Loucy (cell line): ENCODE measurements around the gene APLNR.

ENCODE experiments used
- H2AFZ ChIP-seq: fragments of 200-600 bp; sonication (generic); 2 replicates; pipeline ENCODE4 v1.6.0; 2016; ENCODE audit warnings: antibody characterized with exemption, mild to moderate bottlenecking, low read length, moderate library complexity
- H3F3A ChIP-seq: fragments of 200-600 bp; 2 replicates; pipeline ENCODE4 v1.6.0; 2016; ENCODE audit warnings: antibody characterized with exemption, low read depth, mild to moderate bottlenecking
- H3K27me3 ChIP-seq: fragments of 200-600 bp; sonication (generic); 2 replicates; pipeline ENCODE4 v1.6.1; 2014; ENCODE audit warnings: low read length, mild to moderate bottlenecking; ENCODE audit not compliant: insufficient read depth, poor library complexity, severe bottlenecking
- H3K36me3 ChIP-seq: fragments of 200-600 bp; sonication (generic); 2 replicates; pipeline ENCODE4 v1.6.1; 2016; ENCODE audit warnings: low read length; ENCODE audit not compliant: insufficient read depth
- H3K4me1 ChIP-seq: fragments of 200-600 bp; sonication (generic); 2 replicates; pipeline ENCODE4 v1.5.1; 2014; ENCODE audit warnings: low read length, mild to moderate bottlenecking; ENCODE audit not compliant: insufficient read depth, poor library complexity, severe bottlenecking
- H3K4me2 ChIP-seq: fragments of 200-600 bp; sonication (generic); 2 replicates; pipeline ENCODE4 v1.6.0; 2014; ENCODE audit warnings: antibody characterized with exemption, low read length, low read depth, mild to moderate bottlenecking; ENCODE audit not compliant: poor library complexity, severe bottlenecking
- H3K4me3 ChIP-seq: fragments of 200-600 bp; sonication (generic); 2 replicates; pipeline ENCODE4 v1.5.1; 2014; ENCODE audit warnings: low read length, mild to moderate bottlenecking, mixed read lengths; ENCODE audit not compliant: poor library complexity, severe bottlenecking
- H3K79me2 ChIP-seq: fragments of 200-600 bp; sonication (generic); 2 replicates; pipeline ENCODE4 v1.6.1; 2014; ENCODE audit warnings: low read length; ENCODE audit not compliant: insufficient read depth
- H3K9ac ChIP-seq: fragments of 200-600 bp; sonication (generic); 2 replicates; pipeline ENCODE4 v1.6.0; 2014; ENCODE audit warnings: mild to moderate bottlenecking, low read depth, low read length, moderate library complexity; ENCODE audit not compliant: poor library complexity, severe bottlenecking
- H3K9me2 ChIP-seq: fragments of 200-600 bp; sonication (generic); replicated peaks from 2 replicates; pipeline ENCODE4 v1.6.1; 2016; ENCODE audit warnings: low read depth, low read length, mixed read lengths
- H3K9me3 ChIP-seq: fragments of 200-600 bp; sonication (generic); 2 replicates; pipeline ENCODE4 v1.6.1; 2014; ENCODE audit warnings: mild to moderate bottlenecking, antibody characterized with exemption, low read length, low read depth; ENCODE audit not compliant: insufficient read depth
- H4K20me1 ChIP-seq: fragments of 200-600 bp; sonication (generic); 2 replicates; pipeline ENCODE4 v1.6.0; 2014; ENCODE audit warnings: antibody characterized with exemption, low read length, mild to moderate bottlenecking; ENCODE audit not compliant: insufficient read depth, poor library complexity, severe bottlenecking
- EZH2phosphoT487 ChIP-seq: fragments of 200-600 bp; IDR thresholded peaks from 2 replicates; pipeline ENCODE4 v1.6.1; 2018; ENCODE audit warnings: antibody characterized with exemption, mild to moderate bottlenecking, moderate library complexity, borderline replicate concordance
- TF ChIP-seq, protein P1 (sequence below): fragments of 200-600 bp; sonication (generic); conservative IDR thresholded peaks from 2 replicates; pipeline ENCODE4 v1.5.1; 2014; ENCODE audit warnings: mild to moderate bottlenecking, antibody characterized with exemption, low read length

APLNR gene

DNA sequence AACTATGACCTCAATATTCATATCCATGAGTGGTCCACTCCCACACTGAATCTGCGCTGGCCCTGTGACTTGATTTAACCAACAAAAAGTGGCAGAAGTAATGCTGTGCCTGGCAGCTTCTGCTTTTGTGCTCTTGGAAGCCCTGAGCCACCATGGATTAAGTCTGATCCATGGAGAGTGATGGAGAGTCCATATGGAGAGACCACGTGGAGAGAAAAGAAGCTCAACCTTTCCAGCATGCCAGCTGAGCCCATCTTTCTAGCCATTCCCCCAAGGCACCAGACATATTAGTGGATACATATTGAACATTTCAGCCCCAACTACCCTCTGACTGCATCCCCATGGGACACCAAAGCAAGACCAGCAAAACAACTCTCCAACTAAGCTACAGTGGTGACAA lies 39.3 kb downstream of the APLNR start:
- TF ChIP-seq, protein P1, sequence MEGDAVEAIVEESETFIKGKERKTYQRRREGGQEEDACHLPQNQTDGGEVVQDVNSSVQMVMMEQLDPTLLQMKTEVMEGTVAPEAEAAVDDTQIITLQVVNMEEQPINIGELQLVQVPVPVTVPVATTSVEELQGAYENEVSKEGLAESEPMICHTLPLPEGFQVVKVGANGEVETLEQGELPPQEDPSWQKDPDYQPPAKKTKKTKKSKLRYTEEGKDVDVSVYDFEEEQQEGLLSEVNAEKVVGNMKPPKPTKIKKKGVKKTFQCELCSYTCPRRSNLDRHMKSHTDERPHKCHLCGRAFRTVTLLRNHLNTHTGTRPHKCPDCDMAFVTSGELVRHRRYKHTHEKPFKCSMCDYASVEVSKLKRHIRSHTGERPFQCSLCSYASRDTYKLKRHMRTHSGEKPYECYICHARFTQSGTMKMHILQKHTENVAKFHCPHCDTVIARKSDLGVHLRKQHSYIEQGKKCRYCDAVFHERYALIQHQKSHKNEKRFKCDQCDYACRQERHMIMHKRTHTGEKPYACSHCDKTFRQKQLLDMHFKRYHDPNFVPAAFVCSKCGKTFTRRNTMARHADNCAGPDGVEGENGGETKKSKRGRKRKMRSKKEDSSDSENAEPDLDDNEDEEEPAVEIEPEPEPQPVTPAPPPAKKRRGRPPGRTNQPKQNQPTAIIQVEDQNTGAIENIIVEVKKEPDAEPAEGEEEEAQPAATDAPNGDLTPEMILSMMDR: no peak
- Histone ChIP-seq H3K4me1 (no peaks in the 10 kb centered on the region), H3F3A (no peaks in the 10 kb centered on the region), H3K4me2 (no peak overlapping the region), H3K4me3 (no peak overlapping the region), H3K9me3 (no peaks in the 10 kb centered on the region), H3K9ac (no peak overlapping the region), H3K36me3 (no peaks in the 10 kb centered on the region), H3K9me2 (no peaks in the 10 kb centered on the region), H3K27me3 (no peaks in the 10 kb centered on the region), H2AFZ (no peak overlapping the region), H4K20me1 (no peaks in the 10 kb centered on the region), H3K79me2 (no peaks in the 10 kb centered on the region)

DNA sequence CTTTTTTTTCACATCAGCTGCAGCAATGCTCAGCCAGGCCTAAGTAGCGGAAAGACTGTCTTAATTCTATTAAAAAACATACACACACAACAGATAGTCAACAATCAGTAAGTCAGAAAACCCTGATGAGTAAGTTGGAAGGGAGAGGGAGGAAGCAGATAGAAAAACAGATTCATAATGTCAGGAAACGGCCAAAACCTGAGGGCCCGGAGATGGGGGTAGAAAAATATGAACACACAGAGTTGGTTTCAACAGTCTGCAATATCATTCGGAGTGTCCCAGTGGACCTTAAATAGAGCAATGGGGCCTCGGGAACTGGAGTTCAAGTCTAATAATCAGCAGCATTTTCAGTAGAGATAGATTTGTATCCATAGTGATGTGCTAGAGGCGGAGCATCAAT lies 40.5 kb downstream of the APLNR start:
- no peak overlapping the region for H3K9ac ChIP-seq
- no peaks in the 10 kb centered on the region for H3K79me2 ChIP-seq
- no peaks in the 10 kb centered on the region for H3K27me3 ChIP-seq
- no peak for TF ChIP-seq EZH2phosphoT487
- TF ChIP-seq, protein P1: no peak
- H3K4me1 ChIP-seq: no peaks in the 10 kb centered on the region
- H3K4me2 ChIP-seq: no peak overlapping the region
- no peaks in the 10 kb centered on the region for H4K20me1 ChIP-seq
- H3K9me2 ChIP-seq: no peaks in the 10 kb centered on the region
- no peaks in the 10 kb centered on the region for H3K36me3 ChIP-seq
- H3K4me3 ChIP-seq: no peak overlapping the region
- H3K9me3 ChIP-seq: no peaks in the 10 kb centered on the region
- H2AFZ ChIP-seq: no peak overlapping the region
- H3F3A ChIP-seq: no peaks in the 10 kb centered on the region

DNA sequence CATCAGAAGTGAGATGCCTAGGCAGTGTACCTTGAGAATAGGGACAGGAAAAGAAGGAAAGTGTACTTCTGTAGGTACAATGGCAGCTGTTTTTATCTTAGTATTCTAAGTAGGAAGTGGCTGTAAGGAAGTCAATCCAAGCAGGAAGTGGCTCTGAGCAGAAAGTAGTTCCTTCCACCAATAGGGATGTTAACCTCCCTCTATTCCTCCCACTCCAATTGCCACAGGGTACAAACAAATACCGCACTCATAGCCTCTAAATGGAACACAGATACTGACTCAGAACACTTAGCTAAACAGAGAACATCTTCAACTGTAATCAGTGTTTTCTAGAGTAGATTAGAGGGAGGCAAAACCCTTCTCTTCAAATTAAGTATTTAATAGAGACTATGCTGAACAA lies 44.7 kb downstream of the APLNR start:
- Histone ChIP-seq H3K4me2 (no peak overlapping the region), H3K36me3 (no peaks in the 10 kb centered on the region), H4K20me1 (no peaks in the 10 kb centered on the region), H3K79me2 (no peaks in the 10 kb centered on the region), H2AFZ (no peak overlapping the region; the same call in 1 of the 2 replicates), H3K27me3 (no peaks in the 10 kb centered on the region), H3K4me1 (no peaks in the 10 kb centered on the region), H3K9me2 (no peaks in the 10 kb centered on the region), H3K9me3 (no peaks in the 10 kb centered on the region), H3K9ac (no peak overlapping the region), H3K4me3 (no peak overlapping the region), H3F3A (no peaks in the 10 kb centered on the region)
- TF ChIP-seq, protein P1: no peak
- TF ChIP-seq EZH2phosphoT487: no peak
